ENCODE measurements around the gene PEPD. TPM values are rescaled to one million over a fixed set of nuclear protein-coding genes. Genes with fewer than 3 reads are reported as not detected.

Gene PEPD
- total RNA-seq, 1 donor from 2014 or later, result 24.0 TPM

GRCh38 chr19:33418871-33419787 lies 102.5 kb downstream of the PEPD start:
- no peaks in the 10 kb centered on the region for H3K36me3 ChIP-seq (ENCODE audit: control insufficient read depth in 3 of 3, insufficient read depth in 3 of 3, low read length in 3 of 3)
- no peak overlapping the region for H3K27ac ChIP-seq (ENCODE audit: low read depth, low read length)
- no peaks in the 10 kb centered on the region for H3K27me3 ChIP-seq (ENCODE audit: control insufficient read depth in 3 of 3, insufficient read depth in 3 of 3, low read length in 3 of 3)
- no peaks in the 10 kb centered on the region for H3K9me3 ChIP-seq (ENCODE audit: control insufficient read depth in 3 of 3, low read length in 3 of 3)
- no peak overlapping the region for H3K9ac ChIP-seq (ENCODE audit: low read depth in 1 of 3, low read length in 3 of 3)
- peaks cover 6 to 7% (median 7%) of the 10 kb centered on the region in 3 donors for H3K4me1 ChIP-seq (ENCODE audit: control insufficient read depth in 3 of 3, insufficient read depth in 3 of 3, low read length in 3 of 3)
- no peak overlapping the region for H3K4me3 ChIP-seq (ENCODE audit: low read length in 3 of 3)

GRCh38 chr19:33418461-33418860 lies 103.1 kb downstream of the PEPD start:
- Histone ChIP-seq H3K4me3 (ENCODE audit: low read length in 3 of 3) (no peak overlapping the region), H3K9ac (ENCODE audit: low read depth in 1 of 3, low read length in 3 of 3) (no peak overlapping the region), H3K36me3 (ENCODE audit: control insufficient read depth in 3 of 3, insufficient read depth in 3 of 3, low read length in 3 of 3) (no peaks in the 10 kb centered on the region), H3K27ac (ENCODE audit: low read depth, low read length) (no peak overlapping the region), H3K27me3 (ENCODE audit: control insufficient read depth in 3 of 3, insufficient read depth in 3 of 3, low read length in 3 of 3) (no peaks in the 10 kb centered on the region), H3K4me1 (ENCODE audit: control insufficient read depth in 3 of 3, insufficient read depth in 3 of 3, low read length in 3 of 3) (peaks cover 6 to 7% (median 7%) of the 10 kb centered on the region in 3 donors), H3K9me3 (ENCODE audit: control insufficient read depth in 3 of 3, low read length in 3 of 3) (no peaks in the 10 kb centered on the region)

- no peak overlapping the region for H3K27ac ChIP-seq (ENCODE audit: low read depth, low read length)
- H3K4me1 ChIP-seq (ENCODE audit: control insufficient read depth in 3 of 3, insufficient read depth in 3 of 3, low read length in 3 of 3), result peaks cover 6 to 7% (median 7%) of the 10 kb centered on the region in 3 donors
- H3K9ac ChIP-seq (ENCODE audit: low read depth in 1 of 3, low read length in 3 of 3), result no peak overlapping the region
- no peak overlapping the region for H3K4me3 ChIP-seq (ENCODE audit: low read length in 3 of 3)
- no peaks in the 10 kb centered on the region for H3K9me3 ChIP-seq (ENCODE audit: control insufficient read depth in 3 of 3, low read length in 3 of 3)
- H3K36me3 ChIP-seq (ENCODE audit: control insufficient read depth in 3 of 3, insufficient read depth in 3 of 3, low read length in 3 of 3), result no peaks in the 10 kb centered on the region
- no peaks in the 10 kb centered on the region for H3K27me3 ChIP-seq (ENCODE audit: control insufficient read depth in 3 of 3, insufficient read depth in 3 of 3, low read length in 3 of 3)
Measured at GRCh38 chr19:33417751-33418150, 103.8 kb downstream of the PEPD start.

DNA sequence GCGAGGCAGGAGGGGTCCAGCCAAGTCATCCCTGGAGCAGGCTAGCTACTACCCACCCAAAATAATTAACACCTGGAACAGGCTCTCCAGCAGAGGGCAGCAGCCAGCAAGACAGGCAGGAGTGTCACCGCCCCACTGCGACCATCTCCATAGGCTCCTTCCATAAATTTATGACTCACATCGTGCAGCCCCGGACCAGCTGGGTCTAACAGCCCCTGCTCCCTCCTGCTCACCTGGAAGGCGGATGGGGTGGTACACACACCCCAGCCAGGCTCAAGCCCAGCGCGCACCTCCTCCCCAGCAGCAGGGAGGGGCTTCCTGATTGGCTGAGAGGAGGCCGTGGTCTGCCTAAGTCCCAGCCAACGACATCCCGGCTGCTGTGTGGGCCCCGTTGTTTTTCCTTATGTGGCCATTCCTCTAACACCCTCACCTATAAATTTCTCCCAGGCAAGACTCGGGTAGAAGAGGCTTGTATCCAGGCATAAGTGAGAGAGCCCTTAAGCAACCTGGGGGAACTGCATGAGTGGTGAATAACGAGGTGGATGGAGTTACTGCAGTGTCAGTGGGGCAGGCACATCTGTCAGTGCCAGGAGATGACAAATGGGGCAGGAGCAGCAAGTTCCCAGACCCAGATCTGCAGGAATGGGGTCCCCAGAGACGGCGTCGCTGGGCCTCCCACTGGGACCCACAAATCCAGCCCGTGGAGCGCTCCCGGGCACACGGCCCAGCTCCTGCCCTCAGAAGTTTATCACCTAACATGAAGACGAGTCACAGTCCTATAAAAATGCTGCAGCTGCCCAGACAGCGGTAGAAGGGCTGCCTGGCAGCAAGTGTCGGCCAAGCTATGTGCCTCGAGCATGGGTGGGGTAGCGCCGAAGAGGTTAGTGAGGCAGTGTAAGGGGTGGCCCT lies 105.0 kb downstream of the PEPD start:
- Histone ChIP-seq H3K9me3 (ENCODE audit: control insufficient read depth in 3 of 3, low read length in 3 of 3) (no peaks in the 10 kb centered on the region), H3K27me3 (ENCODE audit: control insufficient read depth in 3 of 3, insufficient read depth in 3 of 3, low read length in 3 of 3) (no peaks in the 10 kb centered on the region), H3K36me3 (ENCODE audit: control insufficient read depth in 3 of 3, insufficient read depth in 3 of 3, low read length in 3 of 3) (peaks cover 0 to 3% (median 2%) of the 10 kb centered on the region in 3 donors), H3K4me3 (ENCODE audit: low read length in 3 of 3) (no peak overlapping the region), H3K27ac (ENCODE audit: low read depth, low read length) (no peak overlapping the region), H3K9ac (ENCODE audit: low read depth in 1 of 3, low read length in 3 of 3) (no peak overlapping the region), H3K4me1 (ENCODE audit: control insufficient read depth in 3 of 3, insufficient read depth in 3 of 3, low read length in 3 of 3) (peaks cover 6 to 7% (median 7%) of the 10 kb centered on the region in 3 donors)

GRCh38 chr19:33414667-33415605 lies 106.7 kb downstream of the PEPD start:
- Histone ChIP-seq H3K9me3 (ENCODE audit: control insufficient read depth in 3 of 3, low read length in 3 of 3) (no peaks in the 10 kb centered on the region), H3K4me1 (ENCODE audit: control insufficient read depth in 3 of 3, insufficient read depth in 3 of 3, low read length in 3 of 3) (peaks cover 6 to 7% (median 7%) of the 10 kb centered on the region in 3 donors), H3K9ac (ENCODE audit: low read depth in 1 of 3, low read length in 3 of 3) (no peak overlapping the region), H3K36me3 (ENCODE audit: control insufficient read depth in 3 of 3, insufficient read depth in 3 of 3, low read length in 3 of 3) (peaks cover 2 to 8% (median 7%) of the 10 kb centered on the region in 3 donors), H3K4me3 (ENCODE audit: low read length in 3 of 3) (no peak overlapping the region), H3K27ac (ENCODE audit: low read depth, low read length) (no peak overlapping the region), H3K27me3 (ENCODE audit: control insufficient read depth in 3 of 3, insufficient read depth in 3 of 3, low read length in 3 of 3) (no peaks in the 10 kb centered on the region)

- H3K36me3 ChIP-seq (ENCODE audit: control insufficient read depth in 3 of 3, insufficient read depth in 3 of 3, low read length in 3 of 3), result peaks cover 3 to 9% (median 8%) of the 10 kb centered on the region in 3 donors
- peaks cover 6 to 7% (median 7%) of the 10 kb centered on the region in 3 donors for H3K4me1 ChIP-seq (ENCODE audit: control insufficient read depth in 3 of 3, insufficient read depth in 3 of 3, low read length in 3 of 3)
Measured at GRCh38 chr19:33413868-33414666, 107.5 kb downstream of the PEPD start.

DNA sequence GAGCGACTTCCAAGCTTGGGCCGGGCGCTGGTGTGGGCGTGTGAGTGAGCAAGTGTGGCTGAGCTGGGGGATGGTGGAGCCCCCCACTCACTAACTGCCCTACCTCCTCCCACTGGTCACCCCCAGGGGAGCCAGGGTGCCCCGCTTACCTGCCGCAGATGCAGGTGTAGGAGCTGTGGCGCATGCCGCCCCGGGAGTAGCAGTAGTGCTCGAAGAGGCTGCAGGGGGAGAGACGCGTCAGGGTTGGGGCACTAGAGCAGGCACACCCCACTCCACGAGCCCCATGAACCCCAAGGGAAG lies 108.2 kb downstream of the PEPD start:
- no peak overlapping the region for H3K9ac ChIP-seq (ENCODE audit: low read depth in 1 of 3, low read length in 3 of 3)
- no peaks in the 10 kb centered on the region for H3K27me3 ChIP-seq (ENCODE audit: control insufficient read depth in 3 of 3, insufficient read depth in 3 of 3, low read length in 3 of 3)
- no peaks in the 10 kb centered on the region for H3K9me3 ChIP-seq (ENCODE audit: control insufficient read depth in 3 of 3, low read length in 3 of 3)
- H3K4me3 ChIP-seq (ENCODE audit: low read length in 3 of 3), result no peak overlapping the region
- H3K27ac ChIP-seq (ENCODE audit: low read depth, low read length), result no peak overlapping the region
- peaks cover 3 to 9% (median 8%) of the 10 kb centered on the region in 3 donors for H3K36me3 ChIP-seq (ENCODE audit: control insufficient read depth in 3 of 3, insufficient read depth in 3 of 3, low read length in 3 of 3)
- H3K4me1 ChIP-seq (ENCODE audit: control insufficient read depth in 3 of 3, insufficient read depth in 3 of 3, low read length in 3 of 3), result peaks cover 6 to 7% (median 7%) of the 10 kb centered on the region in 3 donors

More at GRCh38 chr19:33413868-33414666, 107.5 kb downstream of the PEPD start:
- H3K9me3 ChIP-seq (ENCODE audit: control insufficient read depth in 3 of 3, low read length in 3 of 3), result no peaks in the 10 kb centered on the region
- H3K4me3 ChIP-seq (ENCODE audit: low read length in 3 of 3), result no peak overlapping the region
- H3K27ac ChIP-seq (ENCODE audit: low read depth, low read length), result no peak overlapping the region
- no peak overlapping the region for H3K9ac ChIP-seq (ENCODE audit: low read depth in 1 of 3, low read length in 3 of 3)
- no peaks in the 10 kb centered on the region for H3K27me3 ChIP-seq (ENCODE audit: control insufficient read depth in 3 of 3, insufficient read depth in 3 of 3, low read length in 3 of 3)

GRCh38 chr19:33412601-33413425 lies 108.8 kb downstream of the PEPD start:
- peaks cover 6 to 7% (median 7%) of the 10 kb centered on the region in 3 donors for H3K4me1 ChIP-seq (ENCODE audit: control insufficient read depth in 3 of 3, insufficient read depth in 3 of 3, low read length in 3 of 3)
- peaks cover 3 to 9% (median 8%) of the 10 kb centered on the region in 3 donors for H3K36me3 ChIP-seq (ENCODE audit: control insufficient read depth in 3 of 3, insufficient read depth in 3 of 3, low read length in 3 of 3)
- H3K27ac ChIP-seq (ENCODE audit: low read depth, low read length), result no peak overlapping the region
- H3K4me3 ChIP-seq (ENCODE audit: low read length in 3 of 3), result no peak overlapping the region
- no peaks in the 10 kb centered on the region for H3K9me3 ChIP-seq (ENCODE audit: control insufficient read depth in 3 of 3, low read length in 3 of 3)
- H3K27me3 ChIP-seq (ENCODE audit: control insufficient read depth in 3 of 3, insufficient read depth in 3 of 3, low read length in 3 of 3), result no peaks in the 10 kb centered on the region
- no peak overlapping the region for H3K9ac ChIP-seq (ENCODE audit: low read depth in 1 of 3, low read length in 3 of 3)
